ENCODE data around the gene COX5B.
"Not testable (repeated sequence)": the region's sequence is repeated elsewhere in the genome, so short reads cannot be mapped to it uniquely, and the experiment has no call there.

Gene COX5B

GRCh38 chr2:97678298-97678697, 32.4 kb downstream of the COX5B start:
- no peaks in the 10 kb centered on the region for H3K36me3 ChIP-seq
- H3K4me3 ChIP-seq (ENCODE audit: low read depth in 1 of 2, low read length in 1 of 2), result no peak overlapping the region
- H3K27ac ChIP-seq, result no peak overlapping the region
- H3K9me3 ChIP-seq, result no peaks in the 10 kb centered on the region
- no peak for TF ChIP-seq CTCF (IDR thresholded peaks at IDR 0.05)
- H3K27me3 ChIP-seq, result no peaks in the 10 kb centered on the region
- peaks cover 12 to 15% of the 10 kb centered on the region in 2 experiments for H3K4me1 ChIP-seq (ENCODE audit: control insufficient read depth in 1 of 2, insufficient read depth in 1 of 2, low read depth in 1 of 2, low read length in 1 of 2)

- not testable (repeated sequence) for H3K9me3 ChIP-seq; H3K4me3 ChIP-seq (ENCODE audit: low read depth in 1 of 2, low read length in 1 of 2); H3K36me3 ChIP-seq; H3K27ac ChIP-seq; H3K4me1 ChIP-seq (ENCODE audit: control insufficient read depth in 1 of 2, insufficient read depth in 1 of 2, low read depth in 1 of 2, low read length in 1 of 2); H3K27me3 ChIP-seq
These were observed 41.4 kb downstream of the COX5B start for GRCh38 chr2:97687235-97687634.

GRCh38 chr2:97688062-97688827, 42.4 kb downstream of the COX5B start:
- Histone ChIP-seq H3K4me3 (ENCODE audit: low read depth in 1 of 2, low read length in 1 of 2) (no peak overlapping the region), H3K36me3 (no peaks in the 10 kb centered on the region), H3K4me1 (ENCODE audit: control insufficient read depth in 1 of 2, insufficient read depth in 1 of 2, low read depth in 1 of 2, low read length in 1 of 2) (peaks cover 15 to 16% of the 10 kb centered on the region in 2 experiments), H3K27me3 (no peaks in the 10 kb centered on the region), H3K9me3 (no peaks in the 10 kb centered on the region), H3K27ac (no peak overlapping the region)
- no peak for TF ChIP-seq CTCF (IDR thresholded peaks at IDR 0.05)

GRCh38 chr2:97691166-97691565, 45.3 kb downstream of the COX5B start:
- no peaks in the 10 kb centered on the region for H3K27me3 ChIP-seq
- no peaks in the 10 kb centered on the region for H3K36me3 ChIP-seq
- H3K4me1 ChIP-seq (ENCODE audit: control insufficient read depth in 1 of 2, insufficient read depth in 1 of 2, low read depth in 1 of 2, low read length in 1 of 2), result peaks cover 22 to 23% of the 10 kb centered on the region in 2 experiments
- H3K27ac ChIP-seq, result no peak overlapping the region
- no peak overlapping the region for H3K4me3 ChIP-seq (ENCODE audit: low read depth in 1 of 2, low read length in 1 of 2)
- TF ChIP-seq CTCF (IDR thresholded peaks at IDR 0.05), result no peak
- H3K9me3 ChIP-seq, result no peaks in the 10 kb centered on the region

- Histone ChIP-seq H3K9me3 (no peaks in the 10 kb centered on the region), H3K36me3 (no peaks in the 10 kb centered on the region), H3K27ac (peak overlapping the region; percentile 19), H3K4me3 (ENCODE audit: low read depth in 1 of 2, low read length in 1 of 2) (no peak overlapping the region), H3K4me1 (ENCODE audit: control insufficient read depth in 1 of 2, insufficient read depth in 1 of 2, low read depth in 1 of 2, low read length in 1 of 2) (peaks cover 22 to 28% of the 10 kb centered on the region in 2 experiments), H3K27me3 (no peaks in the 10 kb centered on the region)
- TF ChIP-seq CTCF (IDR thresholded peaks at IDR 0.05), result no peak
These were observed 47.6 kb downstream of the COX5B start for GRCh38 chr2:97693476-97693875.

GRCh38 chr2:97695744-97696143, 49.9 kb downstream of the COX5B start:
- Histone ChIP-seq H3K4me1 (ENCODE audit: control insufficient read depth in 1 of 2, insufficient read depth in 1 of 2, low read depth in 1 of 2, low read length in 1 of 2) (peaks cover 22 to 28% of the 10 kb centered on the region in 2 experiments), H3K4me3 (ENCODE audit: low read depth in 1 of 2, low read length in 1 of 2) (no peak overlapping the region), H3K27me3 (no peaks in the 10 kb centered on the region), H3K27ac (no peak overlapping the region), H3K36me3 (no peaks in the 10 kb centered on the region), H3K9me3 (no peaks in the 10 kb centered on the region)
- TF ChIP-seq CTCF (IDR thresholded peaks at IDR 0.05), result no peak

Data from neutrophil (primary cell).